AML-193 (cell line): Measurements from ENCODE around the gene PPRC1.

ENCODE experiments used
- DNase-seq, 2 experiments: peaks; one replicate each; lab custom pipeline; 2025; lab: John Stamatoyannopoulos, UW

Gene PPRC1

GRCh38 chr10:102119417-102120141 lies 13.3 kb upstream of the PPRC1 start:
- peak; percentile 54 to 69 for DNase-seq

GRCh38 chr10:102120142-102120990 lies 12.5 kb upstream of the PPRC1 start, which contains the start of gene LDB1:
Gene LDB1, minus strand, starts transcription at chr10:102120368. Its CDS starts 258 bp downstream, at chr10:102120110.
- peak; percentile 65 to 69 for DNase-seq

GRCh38 chr10:102120991-102121738 lies 11.7 kb upstream of the PPRC1 start:
- no peak for DNase-seq

- no peak for DNase-seq
These were observed 11.0 kb upstream of the PPRC1 start for GRCh38 chr10:102121739-102122372.

- DNase-seq: no peak
These were observed 10.4 kb upstream of the PPRC1 start for GRCh38 chr10:102122450-102122849.

GRCh38 chr10:102123223-102123622 lies 9.6 kb upstream of the PPRC1 start:
- no peak for DNase-seq

- no peak for DNase-seq
These were observed 1.3 kb upstream of the PPRC1 start for GRCh38 chr10:102131286-102132170.

GRCh38 chr10:102132193-102132562 lies 662 bp upstream of the PPRC1 start:
- DNase-seq: no peak

GRCh38 chr10:102133373-102134195 lies 744 bp downstream of the PPRC1 start:
- peak; percentile 39 to 41 for DNase-seq

GRCh38 chr10:102134416-102134815 lies 1.6 kb downstream of the PPRC1 start:
- no peak for DNase-seq

GRCh38 chr10:102135956-102136526 lies 3.2 kb downstream of the PPRC1 start:
- DNase-seq: no peak

- no peak for DNase-seq
These were observed 6.7 kb downstream of the PPRC1 start for GRCh38 chr10:102139281-102140110.

GRCh38 chr10:102140218-102140617 lies 7.4 kb downstream of the PPRC1 start:
- DNase-seq: no peak

- no peak for DNase-seq
These were observed 8.2 kb downstream of the PPRC1 start for GRCh38 chr10:102140913-102141540.

- DNase-seq: no peak
These were observed 8.8 kb downstream of the PPRC1 start for GRCh38 chr10:102141583-102142107.

- DNase-seq: no peak
These were observed 14.2 kb downstream of the PPRC1 start for GRCh38 chr10:102146971-102147428.

- DNase-seq: no peak
These were observed 14.7 kb downstream of the PPRC1 start for GRCh38 chr10:102147561-102147960.

GRCh38 chr10:102148275-102148674 lies 15.4 kb downstream of the PPRC1 start:
- no peak for DNase-seq
